HG03135 (cell line): ENCODE results near the gene AUTS2.

Experiments
- ATAC-seq: cut with Tn5 transposase; IDR thresholded peaks from one replicate; pipeline ENCODE4 v1.9.1; 2021; ENCODE audit warnings: mild to moderate bottlenecking, moderate library complexity; ENCODE audit not compliant: unreplicated experiment

AUTS2 gene

GRCh38 chr7:69919426-69920111, 321.3 kb downstream of the AUTS2 start:
- no peak for ATAC-seq

GRCh38 chr7:69920797-69921196, 322.5 kb downstream of the AUTS2 start:
- no peak for ATAC-seq

- peak; percentile 73 for ATAC-seq
Observed at GRCh38 chr7:69922026-69922803, 323.9 kb downstream of the AUTS2 start.

- no peak for ATAC-seq
Observed at GRCh38 chr7:69927461-69927860, 329.2 kb downstream of the AUTS2 start.

GRCh38 chr7:69928621-69929020, 330.3 kb downstream of the AUTS2 start:
- no peak for ATAC-seq

GRCh38 chr7:69929622-69930021, 331.3 kb downstream of the AUTS2 start:
- no peak for ATAC-seq

GRCh38 chr7:69932034-69932628, 333.9 kb downstream of the AUTS2 start:
- ATAC-seq = no peak

- ATAC-seq = no peak
Observed at GRCh38 chr7:69934144-69934903, 336.0 kb downstream of the AUTS2 start.

- ATAC-seq = no peak
Observed at GRCh38 chr7:69935107-69935506, 336.8 kb downstream of the AUTS2 start.

- no peak for ATAC-seq
Observed at GRCh38 chr7:69937097-69937496, 338.8 kb downstream of the AUTS2 start.

- no peak for ATAC-seq
Observed at GRCh38 chr7:69939317-69939716, 341.0 kb downstream of the AUTS2 start.

- no peak for ATAC-seq
Observed at GRCh38 chr7:69941077-69941651, 342.9 kb downstream of the AUTS2 start.

- no peak for ATAC-seq
Observed at GRCh38 chr7:69942573-69942972, 344.3 kb downstream of the AUTS2 start.

- ATAC-seq = no peak
Observed at GRCh38 chr7:69946901-69947300, 348.6 kb downstream of the AUTS2 start.

- no peak for ATAC-seq
Observed at GRCh38 chr7:69947998-69948397, 349.7 kb downstream of the AUTS2 start.

- no peak for ATAC-seq
Observed at GRCh38 chr7:69949122-69949521, 350.8 kb downstream of the AUTS2 start.

GRCh38 chr7:69951458-69951857, 353.2 kb downstream of the AUTS2 start:
- no peak for ATAC-seq

- peak; percentile 68 for ATAC-seq
Observed at GRCh38 chr7:69953136-69954067, 355.1 kb downstream of the AUTS2 start.

- no peak for ATAC-seq
Observed at GRCh38 chr7:69956541-69956940, 358.3 kb downstream of the AUTS2 start.

- ATAC-seq = no peak
Observed at GRCh38 chr7:69957661-69958060, 359.4 kb downstream of the AUTS2 start.
